G401.6 (cell line): ENCODE measurements around the gene PTPRN.

Experiments used
- FAIRE-seq: peaks from 2 replicates; lab custom pipeline; 2012; peaks lifted over from hg19 to GRCh38; lab: Jason Lieb, UNC

PTPRN gene

DNA sequence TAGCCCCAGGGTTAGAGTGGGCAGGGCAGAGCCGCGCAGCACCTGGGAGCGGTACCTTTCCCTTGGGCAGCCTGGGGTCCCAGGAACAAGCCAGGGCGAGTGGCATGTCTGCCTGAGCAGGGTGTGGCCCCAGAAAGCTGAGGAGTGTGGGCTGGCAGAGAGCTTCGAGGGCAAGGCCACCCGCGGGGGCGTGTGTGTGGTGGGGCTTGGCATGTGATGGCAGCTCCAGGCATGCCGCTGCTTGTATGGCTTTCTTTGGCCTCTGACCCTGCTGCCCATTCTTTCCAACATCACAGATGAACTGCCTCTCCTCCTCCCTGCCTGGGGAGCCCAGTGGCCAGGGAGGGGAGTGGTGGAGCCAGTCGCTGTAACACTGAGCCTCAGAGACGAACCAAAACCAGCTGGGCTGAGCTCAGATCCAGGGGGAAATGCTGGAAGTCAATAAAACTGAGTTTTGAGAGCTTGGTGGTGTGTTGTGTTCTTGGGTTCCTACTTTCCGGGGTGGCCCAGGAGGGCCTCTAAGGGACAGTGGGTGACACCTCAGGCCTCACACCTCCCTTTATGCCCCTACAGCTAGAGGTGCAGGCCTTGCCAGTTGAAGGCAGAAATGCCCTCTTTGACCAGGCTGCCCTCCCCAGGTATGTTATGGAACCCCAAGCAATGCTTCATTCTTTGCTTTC is 22.6 kb downstream of the PTPRN start:
- no peak for FAIRE-seq

DNA sequence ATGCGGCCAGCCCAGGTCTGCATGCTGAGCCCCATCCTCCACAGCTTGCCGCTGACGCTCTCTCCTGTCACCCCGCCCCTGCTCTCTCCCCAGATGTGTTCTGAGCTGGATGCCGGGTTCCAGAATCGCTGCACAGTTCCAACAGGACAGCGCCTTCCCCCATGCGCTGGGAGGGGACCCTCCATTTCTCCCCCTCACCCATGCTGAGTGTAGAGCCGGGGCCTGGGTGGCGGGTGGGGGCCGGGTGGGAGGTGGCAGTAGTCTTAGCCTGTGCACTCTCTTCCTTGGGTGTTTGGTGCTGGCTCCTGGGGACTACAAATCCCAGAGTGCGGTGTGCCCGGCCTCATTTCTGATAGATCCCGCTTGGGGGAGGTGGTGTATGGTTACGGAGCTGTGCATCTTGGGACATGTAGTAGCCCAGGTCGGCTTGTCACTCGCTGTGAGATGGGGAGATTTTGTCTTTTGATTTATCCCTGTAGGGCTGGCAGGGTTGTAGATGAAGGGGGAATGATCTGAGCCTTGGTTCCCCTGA is 23.2 kb downstream of the PTPRN start:
- FAIRE-seq = no peak

DNA sequence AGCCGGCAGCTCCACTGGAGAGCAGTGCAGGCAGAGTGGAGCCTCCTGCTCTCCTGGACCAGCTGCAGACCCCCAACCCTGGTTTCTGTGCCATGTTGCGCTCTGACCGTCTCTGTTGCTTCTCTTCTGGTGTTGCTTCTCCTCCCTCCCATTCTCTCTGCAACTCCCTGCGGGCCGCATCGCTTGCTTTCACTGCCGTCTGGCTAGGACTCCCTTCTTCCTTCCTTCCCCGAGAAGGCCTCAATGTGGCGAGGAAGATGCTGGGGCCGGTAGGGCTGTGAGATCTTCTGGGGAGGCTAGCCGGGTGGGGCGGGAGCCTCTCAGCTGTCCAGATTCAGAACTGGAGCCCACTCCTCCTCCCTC is 23.8 kb downstream of the PTPRN start:
- no peak for FAIRE-seq

DNA sequence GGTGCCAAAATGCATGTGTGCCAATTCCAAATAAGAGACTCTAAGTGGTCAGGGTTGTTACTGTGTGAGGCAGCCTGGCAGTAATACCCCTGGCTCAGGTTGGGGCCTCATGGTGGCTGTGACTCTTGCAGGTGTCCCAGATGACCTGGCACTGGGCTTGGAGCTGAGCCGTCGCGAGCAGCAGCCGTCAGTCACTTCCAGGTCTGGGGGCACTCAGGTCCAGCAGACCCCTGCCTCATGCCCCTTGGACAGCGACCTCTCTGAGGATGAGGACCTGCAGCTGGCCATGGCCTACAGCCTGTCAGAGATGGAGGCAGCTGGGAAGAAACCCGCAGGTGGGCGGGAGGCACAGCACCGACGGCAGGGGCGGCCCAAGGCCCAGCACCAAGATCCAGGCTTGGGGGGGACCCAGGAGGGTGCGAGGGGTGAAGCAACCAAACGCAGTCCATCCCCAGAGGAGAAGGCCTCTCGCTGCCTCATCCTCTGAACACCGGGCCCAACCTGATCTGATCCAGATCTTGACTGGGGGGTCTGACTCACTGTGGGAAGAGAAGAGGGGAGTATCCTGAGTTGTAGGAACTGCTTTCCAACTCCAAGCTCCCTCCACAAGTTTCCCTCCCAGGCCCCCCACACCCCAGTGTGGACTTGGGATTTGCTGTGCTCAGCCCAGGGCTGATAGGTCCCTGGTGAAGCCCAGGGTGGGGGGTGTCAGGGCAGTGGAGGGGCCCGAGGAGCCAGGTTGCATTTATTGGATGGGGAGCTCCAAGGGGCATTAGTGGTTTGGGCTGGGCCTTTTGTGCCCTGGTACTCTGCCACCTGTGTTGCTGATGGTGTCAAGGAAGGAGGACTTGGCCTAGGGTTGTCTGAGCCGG is 24.5 kb downstream of the PTPRN start:
- no peak for FAIRE-seq

DNA sequence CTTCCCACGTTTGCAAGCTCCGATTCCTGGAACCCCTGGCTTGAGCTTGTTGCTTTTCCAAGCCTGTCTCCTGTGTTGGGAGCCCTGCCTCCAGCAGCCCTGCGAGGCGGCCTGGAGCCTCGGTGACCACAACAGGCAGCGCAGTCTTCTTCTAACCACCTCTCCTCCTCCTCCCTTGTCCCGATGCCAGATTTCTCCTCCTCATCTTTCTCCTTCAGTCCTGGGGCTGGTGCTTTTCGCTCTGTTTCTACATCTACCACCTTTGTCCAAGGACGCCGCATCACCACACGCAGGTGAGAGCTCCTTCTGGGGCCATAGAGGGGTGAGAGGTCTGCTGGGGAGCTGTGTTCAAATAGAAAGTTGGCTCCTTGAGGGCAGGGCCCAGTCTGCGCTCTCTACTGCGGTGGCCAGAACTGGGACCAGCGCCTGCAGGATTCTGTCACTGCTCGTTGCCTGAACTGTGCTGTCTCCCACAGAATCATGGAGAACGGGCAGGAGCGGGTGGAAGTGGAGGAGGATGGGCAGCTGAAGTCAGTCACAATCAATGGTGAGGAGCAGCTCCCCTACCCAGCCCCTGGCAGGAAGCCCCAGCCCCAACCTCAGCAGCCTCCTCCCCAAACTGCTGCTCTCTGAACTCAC is 26.1 kb downstream of the PTPRN start:
- FAIRE-seq = no peak

DNA sequence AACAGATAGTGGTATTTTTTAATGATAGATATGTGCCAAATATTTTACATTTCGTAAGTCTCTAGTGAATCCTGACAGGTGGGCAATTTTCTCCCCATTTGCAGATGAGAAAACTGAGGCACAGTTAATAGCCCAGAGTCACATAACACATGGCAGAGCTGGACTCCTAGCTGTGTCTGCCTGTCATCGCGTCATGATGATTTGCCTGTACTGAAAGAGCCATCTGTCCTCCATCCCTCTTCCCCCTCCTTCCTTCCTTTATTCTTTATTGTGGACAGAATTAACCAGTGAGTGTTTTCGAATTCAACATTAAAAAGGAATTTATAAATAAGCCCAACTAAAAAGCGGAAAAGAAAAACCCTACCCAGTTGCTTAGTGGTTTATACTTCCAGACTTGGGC is 26.8 kb downstream of the PTPRN start:
- FAIRE-seq = no peak

DNA sequence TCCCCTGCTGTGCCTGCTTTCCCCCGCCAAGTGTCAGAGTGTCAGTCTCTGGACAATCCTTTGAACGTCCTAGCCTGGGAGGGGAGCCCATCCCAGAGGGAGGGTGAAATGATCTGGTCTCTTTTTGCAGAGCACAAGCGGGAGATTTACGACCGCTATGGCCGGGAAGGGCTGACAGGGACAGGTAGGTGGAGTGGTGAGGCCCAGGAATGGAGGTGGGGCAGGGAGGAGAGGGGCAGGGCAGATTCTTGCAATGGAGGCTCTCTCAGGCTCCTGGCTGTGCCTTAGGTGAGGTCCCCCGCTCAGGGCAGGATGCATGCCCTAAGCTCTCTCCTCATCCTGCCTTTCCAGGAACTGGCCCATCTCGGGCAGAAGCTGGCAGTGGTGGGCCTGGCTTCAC is 27.6 kb downstream of the PTPRN start:
- FAIRE-seq = no peak

DNA sequence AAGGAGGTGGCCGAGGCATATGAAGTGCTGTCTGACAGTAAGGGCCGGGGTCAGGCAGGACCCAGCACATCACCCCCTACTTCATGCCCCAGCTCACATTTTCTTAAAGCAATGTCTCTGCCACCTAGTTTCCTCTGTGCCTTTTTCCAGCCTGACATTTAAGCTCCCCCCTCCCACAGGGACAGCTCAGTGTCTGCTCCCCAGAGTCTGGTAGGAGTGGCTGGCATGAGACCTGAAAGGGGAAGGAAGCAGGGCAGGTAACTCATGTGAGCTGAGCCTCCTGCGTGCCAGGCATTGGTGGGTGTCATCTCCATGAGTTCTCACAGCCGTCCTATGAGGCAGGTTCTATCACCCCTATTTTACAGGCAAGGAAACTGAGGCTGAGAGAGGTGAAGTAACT is 28.6 kb downstream of the PTPRN start:
- FAIRE-seq = no peak

DNA sequence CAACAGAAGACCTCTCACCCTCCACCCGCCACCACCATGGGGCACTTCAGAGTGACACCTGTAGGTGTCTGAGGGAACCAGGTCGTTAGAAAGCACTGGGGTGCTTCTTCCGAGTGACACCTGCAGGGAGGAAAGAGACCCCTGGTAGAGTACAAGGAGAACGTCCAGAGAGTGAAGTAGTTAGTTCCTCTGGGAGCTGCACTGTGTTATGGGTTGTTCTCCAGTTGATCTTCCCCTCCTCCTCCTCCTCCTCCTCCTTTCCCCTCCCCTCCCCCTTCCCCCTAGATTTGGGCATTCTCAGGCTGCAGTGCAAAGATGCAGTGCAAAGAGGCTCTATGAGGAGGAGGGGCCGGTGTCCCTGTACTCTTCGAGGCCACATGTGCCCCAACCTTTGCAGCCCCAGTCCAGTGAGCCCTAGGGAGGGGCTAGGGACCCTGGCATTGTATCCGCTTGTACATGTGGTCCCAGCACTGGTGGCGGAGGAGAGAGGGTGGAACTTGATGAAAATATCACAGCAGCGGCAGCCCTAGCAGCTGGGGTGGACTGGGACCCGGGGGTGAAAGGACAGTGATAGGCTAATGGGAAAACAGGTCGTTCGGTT is 29.2 kb downstream of the PTPRN start:
- FAIRE-seq = no peak

DNA sequence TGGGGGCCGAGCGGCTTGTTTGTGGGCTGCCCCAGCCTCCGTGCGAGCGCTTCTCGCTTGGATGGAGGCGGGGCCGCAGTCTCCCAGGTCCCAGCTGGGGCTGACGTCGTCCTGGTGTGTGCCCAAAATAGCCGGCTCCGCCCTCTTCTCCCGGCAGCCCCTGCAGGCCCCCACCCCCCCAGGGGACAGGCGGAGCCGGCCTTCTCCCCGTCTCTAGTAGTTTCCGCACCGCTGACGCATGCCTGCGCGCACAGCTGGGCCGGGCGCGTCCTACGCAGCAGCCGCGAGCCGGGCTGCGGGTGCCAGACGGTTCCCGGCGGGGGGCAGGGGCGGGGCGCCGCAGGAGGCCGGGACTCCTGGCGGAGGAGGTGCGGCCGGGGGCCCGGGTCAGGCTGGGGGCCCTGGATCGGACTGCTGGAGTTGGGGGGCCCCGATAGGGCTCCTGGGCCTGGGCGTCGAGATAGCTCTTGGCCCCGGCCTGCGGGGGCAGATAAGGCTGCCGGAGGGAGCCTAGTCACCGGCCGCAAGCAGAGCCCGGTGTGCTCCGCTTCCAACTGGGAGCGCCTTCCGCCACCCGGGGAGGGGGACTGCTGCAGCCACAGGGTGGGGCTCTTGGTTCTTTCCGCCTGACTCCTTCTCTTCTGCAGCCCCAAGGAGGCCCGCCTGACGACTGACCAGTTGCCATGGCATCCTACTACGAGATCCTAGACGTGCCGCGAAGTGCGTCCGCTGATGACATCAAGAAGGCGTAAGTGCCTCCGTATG is 29.9 kb downstream of the PTPRN start, which contains the start of gene DNAJB2:
TSS of gene DNAJB2 (plus strand) at position 216 of the 765 bp plus-strand sequence. CDS start at position 684, 468 bp downstream.
- FAIRE-seq = peak; percentile 97

DNA sequence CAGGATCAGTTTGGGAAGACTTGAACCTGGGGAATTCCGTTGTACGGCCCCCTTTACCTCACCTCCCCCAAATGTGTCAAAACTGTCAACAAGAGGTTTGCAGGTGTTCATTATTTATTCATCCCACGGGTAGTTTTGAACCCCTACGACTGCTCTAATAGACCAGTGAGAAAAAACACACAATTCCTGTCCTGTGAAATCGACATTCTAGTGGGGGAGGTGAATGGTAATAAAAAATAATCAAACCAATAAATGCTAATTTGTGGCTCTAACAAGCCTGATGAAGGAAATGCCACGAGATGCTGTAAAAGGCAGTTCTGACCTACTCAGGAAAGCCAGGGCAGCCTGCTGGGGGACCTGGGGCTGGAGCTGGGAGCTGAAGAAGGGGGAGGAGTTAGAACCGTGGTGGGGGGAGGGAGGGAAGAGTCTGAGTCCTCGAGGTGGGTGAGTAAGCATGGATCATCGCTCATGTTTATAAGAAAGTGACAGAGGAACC is 30.5 kb downstream of the PTPRN start:
- no peak for FAIRE-seq

DNA sequence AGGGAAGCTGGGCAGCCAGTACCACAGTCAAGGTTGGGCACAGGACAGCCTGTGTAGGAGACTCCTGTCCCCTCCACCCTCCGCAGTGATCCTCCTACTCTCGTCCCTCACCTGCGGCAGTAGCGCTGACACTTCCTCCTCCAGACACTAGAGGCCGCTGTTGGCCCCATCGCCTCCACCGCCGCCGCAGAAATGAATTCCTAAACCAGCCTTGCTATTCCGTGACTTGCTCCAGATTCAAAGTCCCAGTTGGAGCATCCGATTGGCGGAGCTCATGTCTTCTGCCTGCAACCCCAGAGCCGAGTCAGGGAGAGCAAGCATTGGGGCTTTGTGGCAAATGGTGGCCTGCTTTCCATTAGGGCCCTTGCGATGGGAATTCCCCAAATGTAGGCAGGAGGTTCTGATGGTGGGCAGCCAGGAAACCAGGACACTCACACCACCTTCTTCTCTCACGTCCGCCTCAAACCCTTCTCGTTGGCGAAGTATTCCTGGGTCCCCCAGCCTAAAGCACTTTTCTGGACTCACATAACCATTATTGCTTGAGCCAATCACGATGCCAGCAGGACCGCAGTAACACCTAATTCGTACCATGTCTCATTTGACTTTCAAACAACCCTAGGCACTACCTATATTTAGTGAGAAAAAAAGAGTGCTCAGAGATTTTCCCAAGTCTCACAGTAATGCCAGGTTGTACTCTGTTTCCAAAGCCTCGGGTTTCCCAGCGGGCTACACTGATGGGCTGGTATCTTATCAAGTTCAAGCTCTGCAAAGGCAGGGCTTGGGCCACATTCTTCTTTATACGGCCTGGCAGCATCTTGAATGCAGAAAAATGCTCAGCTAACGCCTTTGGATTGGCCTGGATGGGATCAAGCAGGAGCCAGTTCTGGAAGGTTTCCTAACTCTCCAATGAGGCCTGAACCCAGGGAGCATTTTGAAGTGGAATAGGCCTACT is 31.2 kb downstream of the PTPRN start:
- FAIRE-seq = peak; percentile 89

DNA sequence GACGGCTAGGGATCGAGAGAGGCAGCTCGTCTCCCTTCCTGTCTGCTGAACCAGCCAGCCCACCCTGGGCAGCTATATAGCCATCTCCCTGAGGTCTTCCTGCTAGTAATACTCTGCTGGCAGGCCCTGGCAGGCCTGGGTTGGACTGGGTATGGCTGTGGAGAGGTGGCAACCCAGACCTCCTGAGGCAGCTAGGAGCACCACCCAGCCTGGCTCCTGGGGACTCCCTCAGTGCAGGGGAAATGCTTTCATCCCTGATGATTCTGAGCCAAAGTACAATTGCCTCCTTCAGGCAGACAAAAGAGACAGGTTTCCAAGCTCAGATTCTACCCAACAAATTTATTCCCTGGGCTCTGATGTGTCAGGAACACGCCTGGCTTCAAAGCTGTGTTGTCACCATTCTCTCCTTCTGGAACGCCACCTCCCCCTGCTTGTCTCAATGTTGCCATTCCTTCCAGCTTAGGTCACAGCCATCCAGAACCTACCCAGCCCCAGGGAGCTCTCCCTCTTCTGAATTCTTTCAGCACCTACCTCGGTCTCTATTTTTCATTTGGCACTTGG is 34.8 kb downstream of the PTPRN start:
- FAIRE-seq = peak; percentile 92

DNA sequence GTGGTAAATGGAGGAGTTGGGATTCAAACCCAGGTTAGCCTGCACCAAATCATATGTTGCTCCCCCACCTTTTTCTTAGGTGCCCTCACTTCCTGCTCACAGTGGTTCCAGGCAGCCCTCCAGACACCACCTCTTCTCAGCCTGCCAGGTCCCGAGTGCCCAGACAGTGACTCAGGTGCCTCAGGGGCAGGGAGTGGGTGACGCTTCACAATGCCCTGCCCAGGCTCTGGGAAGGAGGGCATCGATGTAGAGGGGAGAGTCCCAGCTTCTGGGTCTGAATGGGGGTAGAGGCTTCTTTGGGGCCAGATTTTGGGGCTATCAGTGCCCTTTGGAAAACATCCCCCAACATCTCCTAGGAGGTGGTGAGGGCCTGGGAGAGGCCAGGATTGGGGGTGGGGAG is 35.3 kb downstream of the PTPRN start:
- FAIRE-seq = no peak

DNA sequence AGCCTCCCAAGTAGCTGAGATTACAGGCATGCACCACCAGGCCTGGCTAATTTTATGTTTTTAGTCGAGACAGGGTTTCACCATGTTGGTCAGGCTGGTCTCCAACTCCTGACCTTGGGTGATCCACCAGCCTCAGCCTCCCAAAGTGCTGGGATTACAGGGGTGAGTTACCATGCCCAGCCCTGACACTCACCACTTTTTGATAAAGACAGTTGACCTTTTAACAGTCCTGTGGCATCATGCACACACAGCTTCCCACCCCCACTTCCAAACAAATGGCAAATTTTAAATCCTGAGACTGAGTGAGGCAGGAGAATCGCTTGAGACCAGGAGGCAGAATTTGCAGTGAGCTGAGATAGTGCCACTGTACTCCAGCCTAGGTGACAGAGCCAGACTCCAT is 36.2 kb downstream of the PTPRN start:
- no peak for FAIRE-seq

DNA sequence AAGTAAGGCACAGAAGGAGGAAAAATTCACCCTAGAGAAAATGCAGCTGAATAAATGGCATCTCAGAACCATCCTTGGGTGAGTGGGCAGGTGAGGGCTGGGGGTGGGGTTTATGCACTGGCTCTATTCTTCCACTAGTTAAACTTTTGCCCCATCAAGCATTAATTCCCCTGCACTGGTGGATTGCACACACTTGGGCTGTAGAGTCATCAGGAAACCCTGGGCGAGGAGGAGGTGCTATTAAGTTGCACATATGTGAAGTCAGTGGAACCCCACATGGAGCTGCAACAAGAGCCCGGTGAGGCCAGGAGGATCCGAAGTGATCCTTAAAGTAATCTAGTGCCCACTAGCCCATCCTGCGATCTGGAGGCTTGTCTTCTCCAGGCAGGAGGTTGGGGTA is 36.8 kb downstream of the PTPRN start:
- no peak for FAIRE-seq

DNA sequence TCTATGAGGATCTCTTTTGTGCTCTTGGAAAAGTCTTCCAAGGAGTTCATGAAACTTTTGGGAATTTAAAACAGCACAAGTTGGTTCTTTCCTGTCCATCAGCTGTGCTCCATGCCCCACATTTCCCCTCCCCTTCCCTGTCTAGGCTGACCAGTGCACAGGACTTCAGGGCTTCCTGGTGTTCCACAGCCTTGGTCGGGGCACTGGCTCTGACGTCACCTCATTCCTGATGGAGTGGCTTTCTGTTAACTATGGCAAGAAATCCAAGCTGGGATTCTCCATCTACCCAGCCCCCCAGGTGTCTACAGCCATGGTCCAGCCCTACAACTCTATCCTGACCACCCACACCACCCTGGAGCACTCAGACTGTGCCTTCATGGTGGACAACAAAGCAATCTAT is 38.2 kb downstream of the PTPRN start:
- no peak for FAIRE-seq

DNA sequence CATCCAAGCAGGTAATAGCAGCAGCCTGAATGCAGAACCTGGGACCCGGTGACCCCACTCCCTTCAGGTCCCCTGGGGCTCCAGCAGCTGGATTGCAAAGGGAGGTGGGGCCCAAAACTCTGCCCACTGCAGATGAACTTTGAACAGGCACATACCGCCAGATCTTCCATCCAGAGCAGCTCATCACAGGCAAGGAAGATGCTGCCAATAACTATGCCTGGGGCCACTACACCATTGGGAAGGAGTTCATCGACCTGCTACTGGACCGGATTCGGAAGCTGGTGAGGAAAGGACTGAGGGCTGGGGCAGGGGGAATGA is 39.2 kb downstream of the PTPRN start:
- FAIRE-seq = no peak

DNA sequence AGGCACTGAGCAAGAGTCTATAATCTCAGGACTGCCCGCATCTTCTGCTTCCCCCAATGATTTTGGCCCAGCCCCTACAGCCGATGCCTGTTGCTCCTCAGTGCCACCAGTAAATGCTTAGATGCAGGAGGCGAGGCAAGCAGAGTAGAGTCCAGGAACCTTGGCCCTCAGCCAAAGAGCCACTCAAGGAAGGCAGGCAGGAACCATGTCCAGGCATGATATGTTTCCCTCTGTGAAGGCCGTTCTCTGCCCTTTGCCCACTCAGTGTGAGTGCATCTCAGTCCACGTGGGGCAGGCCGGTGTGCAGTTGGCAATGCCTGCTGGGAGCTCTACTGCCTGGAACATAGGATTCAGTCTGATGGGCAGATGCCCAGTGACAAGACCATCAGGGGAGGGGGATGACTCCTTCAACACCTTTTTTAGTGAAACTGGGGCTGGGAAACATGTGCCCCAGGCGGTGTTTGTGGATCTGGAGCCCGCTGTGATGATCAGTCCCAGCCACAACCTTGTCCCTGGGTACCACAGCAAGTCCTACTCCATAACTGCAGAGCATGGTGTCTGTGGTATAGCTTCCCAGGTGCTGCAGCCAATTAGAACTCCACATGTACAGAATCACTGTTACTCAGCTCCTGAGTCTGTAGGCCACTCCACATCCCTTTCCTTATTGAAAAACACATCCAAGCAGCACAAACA is 39.7 kb downstream of the PTPRN start:
- no peak for FAIRE-seq

DNA sequence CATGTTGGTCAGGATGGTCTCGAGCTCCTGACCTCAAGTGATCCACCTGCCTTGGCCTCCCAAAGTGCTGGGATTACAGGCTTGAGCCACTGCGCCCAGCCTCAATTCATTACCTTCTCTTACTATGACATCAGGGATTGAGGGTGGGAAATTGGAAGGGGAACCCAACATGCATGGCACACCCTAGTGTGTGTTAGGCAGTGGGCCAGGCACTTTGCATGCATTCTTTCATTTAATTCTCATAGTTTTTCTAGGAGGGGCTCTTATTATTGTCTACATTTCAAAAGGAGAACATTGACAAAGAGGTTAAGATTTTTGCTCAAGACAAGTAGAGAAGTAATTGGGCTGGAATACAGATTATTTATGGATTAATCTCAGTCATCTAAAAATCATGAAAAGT is 40.9 kb downstream of the PTPRN start:
- FAIRE-seq = no peak
